Activated CD8-positive, alpha-beta T cell treated with anti-CD3 and anti-CD28 coated beads for 36 hours (primary cell): ENCODE measurements around the gene ADAD2. TPM values are rescaled to one million over a fixed set of nuclear protein-coding genes. Genes with fewer than 3 reads are reported as not detected.

Experiments
- ATAC-seq: fragments of 200-7000 bp; cut with Tn5 transposase; one replicate; pipeline ENCODE4 v1.10.0; 2021; ENCODE audit warnings: mild to moderate bottlenecking, moderate library complexity
- CTCF ChIA-PET: fragments of 350-600 bp; sonication (Branson Sonifier 250); formaldehyde crosslinking; loops from one replicate; lab custom pipeline; 2021; ENCODE audit warnings: antibody characterized with exemption; lab: Charles Lee
- POLR2A ChIA-PET: fragments of 350-600 bp; sonication (Branson Sonifier 250); formaldehyde crosslinking; loops from one replicate; lab custom pipeline; 2021; ENCODE audit warnings: antibody characterized with exemption; lab: Charles Lee
- DNase-seq: peaks from one replicate; pipeline ENCODE4 v3.0.0-alpha.2; 2020
- H3K27ac Mint-ChIP-seq: one replicate; pipeline ENCODE4 v1.8.0; 2021; ENCODE audit warnings: mild to moderate bottlenecking, mixed read lengths
- H3K27me3 Mint-ChIP-seq: one replicate; pipeline ENCODE4 v1.8.0; 2021; ENCODE audit warnings: mixed read lengths
- H3K36me3 Mint-ChIP-seq: one replicate; pipeline ENCODE4 v1.8.0; 2021; ENCODE audit warnings: low read depth, mixed read lengths
- H3K4me1 Mint-ChIP-seq: one replicate; pipeline ENCODE4 v1.8.0; 2021; ENCODE audit warnings: low read depth, mixed read lengths
- H3K4me3 Mint-ChIP-seq: one replicate; pipeline ENCODE4 v1.8.0; 2021; ENCODE audit warnings: mild to moderate bottlenecking, moderate library complexity, mixed read lengths
- H3K9me3 Mint-ChIP-seq: one replicate; pipeline ENCODE4 v1.8.0; 2021; ENCODE audit warnings: mixed read lengths
- CTCF ChIP-seq: fragments of 200-600 bp; IDR thresholded peaks from one replicate; pipeline ENCODE4 v1.8.0; 2022; ENCODE audit warnings: antibody characterized with exemption, mild to moderate bottlenecking
- intact Hi-C: fragments of 100-400 bp; cut with micrococcal nuclease; formaldehyde crosslinking; loops from one replicate; pipeline ENCODE4 v1.10.0; 2022
- total RNA-seq, 2 experiments: library from RNA; stranded (reverse); gene quantifications; one replicate each; pipeline ENCODE4 v1.2.3, GENCODE V29; 2021

ADAD2 gene
- total RNA-seq, 2 experiments from 2014 or later = 0.16 to 0.63 TPM

GRCh38 chr16:84225126-84225525 lies 34.2 kb downstream of the ADAD2 start:
- no peak for TF ChIP-seq CTCF
- intact Hi-C loops = no loop called here
- H3K9me3 Mint-ChIP-seq = no peaks in the 10 kb centered on the region
- DNase-seq (no peak), ATAC-seq (no peak)
- CTCF ChIA-PET = no interaction called here
- peaks cover 8% of the 10 kb centered on the region for H3K27me3 Mint-ChIP-seq
- H3K27ac Mint-ChIP-seq = no peak overlapping the region
- H3K36me3 Mint-ChIP-seq = no peaks in the 10 kb centered on the region
- no peaks in the 10 kb centered on the region for H3K4me1 Mint-ChIP-seq
- POLR2A ChIA-PET = no interaction called here
- H3K4me3 Mint-ChIP-seq = no peak overlapping the region

GRCh38 chr16:84225571-84225970 lies 34.6 kb downstream of the ADAD2 start:
- no peak for ATAC-seq
- Mint-ChIP-seq H3K27me3 (peaks cover 8% of the 10 kb centered on the region), H3K4me3 (no peak overlapping the region), H3K27ac (no peak overlapping the region), H3K9me3 (no peaks in the 10 kb centered on the region), H3K36me3 (no peaks in the 10 kb centered on the region), H3K4me1 (no peaks in the 10 kb centered on the region)
- DNase-seq = no peak
- TF ChIP-seq CTCF = no peak
- ChIA-PET CTCF (no interaction called here), POLR2A (no interaction called here)
- intact Hi-C loops = no loop called here

GRCh38 chr16:84226026-84226425 lies 35.1 kb downstream of the ADAD2 start:
- no peaks in the 10 kb centered on the region for H3K9me3 Mint-ChIP-seq
- ChIA-PET POLR2A (no interaction called here), CTCF (no interaction called here)
- H3K4me3 Mint-ChIP-seq = no peak overlapping the region
- DNase-seq = no peak
- intact Hi-C loops = no loop called here
- peaks cover 8% of the 10 kb centered on the region for H3K27me3 Mint-ChIP-seq
- no peak for ATAC-seq
- H3K36me3 Mint-ChIP-seq = no peaks in the 10 kb centered on the region
- no peak for TF ChIP-seq CTCF
- no peaks in the 10 kb centered on the region for H3K4me1 Mint-ChIP-seq
- no peak overlapping the region for H3K27ac Mint-ChIP-seq

- Mint-ChIP-seq H3K4me3 (no peak overlapping the region), H3K4me1 (no peaks in the 10 kb centered on the region), H3K36me3 (no peaks in the 10 kb centered on the region), H3K9me3 (no peaks in the 10 kb centered on the region), H3K27ac (no peak overlapping the region), H3K27me3 (peaks cover 8% of the 10 kb centered on the region)
- DNase-seq (no peak), ATAC-seq (no peak)
- CTCF ChIA-PET = interaction anchor here (0.9 kb wide), 1 partner anchor 49 kb away, joined by 3 read pairs; no protein-coding TSS in a partner anchor
- no peak for TF ChIP-seq CTCF
- intact Hi-C loops = no loop called here
- POLR2A ChIA-PET = no interaction called here
Measured at GRCh38 chr16:84227548-84227947, 36.6 kb downstream of the ADAD2 start.

GRCh38 chr16:84228256-84228838 lies 37.4 kb downstream of the ADAD2 start:
- intact Hi-C loops = no loop called here
- ChIA-PET POLR2A (no interaction called here), CTCF (interaction anchor here (0.8 to 0.9 kb wide), 2 partner anchors 48 to 49 kb away, joined by 3 read pairs; no protein-coding TSS in a partner anchor)
- H3K27ac Mint-ChIP-seq = no peak overlapping the region
- DNase-seq (no peak), ATAC-seq (no peak)
- peaks cover 11% of the 10 kb centered on the region for H3K27me3 Mint-ChIP-seq
- H3K36me3 Mint-ChIP-seq = no peaks in the 10 kb centered on the region
- TF ChIP-seq CTCF = no peak
- H3K4me1 Mint-ChIP-seq = no peaks in the 10 kb centered on the region
- H3K4me3 Mint-ChIP-seq = no peak overlapping the region
- H3K9me3 Mint-ChIP-seq = no peaks in the 10 kb centered on the region
